ENCODE results near the gene IL37.

IL37 gene

GRCh38 chr2:112910865-112911264, at the start of gene IL37:
Gene IL37 (plus strand): TSS chr2:112911165. CDS start chr2:112913013, 1,848 bp downstream.
- DNase-seq = no peak

GRCh38 chr2:112864072-112864471, 46.9 kb upstream of the IL37 start:
- DNase-seq = no peak

- DNase-seq = no peak
Observed at GRCh38 chr2:112866128-112866835, 44.7 kb upstream of the IL37 start.

DNA sequence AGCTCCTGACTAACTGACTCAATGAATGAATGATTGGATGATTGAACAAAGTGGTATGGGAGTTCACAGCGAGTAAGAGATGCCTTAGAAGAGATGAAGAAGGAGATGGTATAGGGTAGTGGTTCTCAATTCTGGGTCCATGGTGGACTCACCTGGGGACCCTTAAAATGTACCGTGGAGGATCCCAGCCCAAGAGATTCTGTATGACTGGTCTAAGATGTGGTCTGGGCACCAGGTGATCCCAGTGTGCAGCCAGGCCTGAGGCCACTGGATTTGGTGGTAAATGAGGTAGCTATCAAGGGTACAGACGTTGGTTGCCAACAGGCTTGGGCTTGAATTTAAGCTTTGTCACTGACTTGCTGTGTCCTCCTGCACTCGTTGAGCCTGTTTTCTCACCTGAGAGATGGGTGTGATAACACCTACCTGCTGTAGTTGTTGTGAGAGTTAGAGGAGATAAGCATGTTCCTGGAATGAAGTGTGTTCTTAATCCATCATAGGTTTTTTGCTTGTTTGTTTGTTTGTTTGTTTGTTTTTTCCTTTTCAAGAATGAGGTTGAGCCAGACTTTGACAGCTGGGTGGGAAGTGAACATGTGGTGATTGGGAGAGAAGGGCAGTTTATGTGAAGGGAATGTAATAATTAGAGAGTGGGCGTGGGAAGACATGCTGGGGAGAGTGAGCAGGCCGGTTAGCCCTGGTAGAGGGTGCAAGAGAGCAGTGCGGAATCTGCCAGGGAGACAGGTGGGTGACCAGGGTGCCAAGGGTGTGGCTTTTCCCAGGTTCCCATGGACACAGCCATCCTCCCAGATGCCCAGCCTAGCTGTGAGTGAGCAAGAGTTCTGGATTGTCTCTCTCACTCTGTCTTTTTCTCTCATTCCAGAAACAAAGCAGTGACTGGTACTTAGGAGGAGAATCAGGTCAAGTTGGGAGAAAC, 43.0 kb upstream of the IL37 start:
- DNase-seq = no peak

GRCh38 chr2:112869258-112869842, 41.6 kb upstream of the IL37 start:
- no peak for DNase-seq

- no peak for DNase-seq
Observed at GRCh38 chr2:112870841-112871835, 39.8 kb upstream of the IL37 start.

- no peak for DNase-seq
Observed at GRCh38 chr2:112876257-112876970, 34.6 kb upstream of the IL37 start.

GRCh38 chr2:112876971-112877361, 34.0 kb upstream of the IL37 start:
- DNase-seq = no peak

DNA sequence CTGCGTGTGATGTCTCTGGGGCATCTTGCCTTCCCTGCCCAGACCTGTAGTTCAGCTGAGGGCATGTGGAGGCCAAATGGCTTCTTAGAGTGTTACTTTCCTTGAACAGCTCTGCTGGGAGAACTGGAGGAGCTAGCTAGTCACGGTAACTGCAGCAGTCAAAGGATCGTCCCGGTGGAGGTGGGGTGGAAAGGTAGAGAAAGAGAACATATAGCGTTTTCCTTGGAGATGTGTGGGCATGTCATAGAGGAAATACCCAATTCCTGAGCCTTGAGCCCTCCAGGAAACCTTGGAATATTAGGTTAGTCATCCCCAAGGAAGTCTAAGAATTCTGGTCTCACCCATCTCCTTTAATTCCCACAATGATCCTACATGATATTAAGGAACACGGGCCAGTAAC, 33.5 kb upstream of the IL37 start:
- no peak for DNase-seq

GRCh38 chr2:112879491-112880041, 31.4 kb upstream of the IL37 start:
- DNase-seq = no peak

DNA sequence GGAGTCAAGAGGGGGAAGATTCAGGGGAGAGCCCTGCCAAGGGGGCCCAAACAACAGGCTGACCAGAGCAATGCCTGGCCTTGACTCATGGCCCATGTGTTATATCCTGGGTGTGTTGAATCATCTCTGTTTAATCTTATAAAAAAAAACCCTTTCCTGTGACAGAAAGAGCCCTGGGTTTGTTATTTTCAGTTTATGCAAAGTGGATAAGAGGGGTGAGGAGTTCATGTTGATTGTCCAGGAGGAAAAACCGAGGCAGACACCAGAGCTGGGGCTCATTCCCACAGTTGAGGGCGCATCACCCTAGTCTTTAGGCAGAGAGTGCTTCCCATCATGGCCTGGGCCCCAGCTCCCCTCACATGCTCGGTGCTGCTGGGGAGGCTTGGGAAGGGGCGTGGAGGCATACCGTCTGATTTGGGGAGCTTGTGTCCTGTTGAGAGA, 30.9 kb upstream of the IL37 start:
- no peak for DNase-seq

DNA sequence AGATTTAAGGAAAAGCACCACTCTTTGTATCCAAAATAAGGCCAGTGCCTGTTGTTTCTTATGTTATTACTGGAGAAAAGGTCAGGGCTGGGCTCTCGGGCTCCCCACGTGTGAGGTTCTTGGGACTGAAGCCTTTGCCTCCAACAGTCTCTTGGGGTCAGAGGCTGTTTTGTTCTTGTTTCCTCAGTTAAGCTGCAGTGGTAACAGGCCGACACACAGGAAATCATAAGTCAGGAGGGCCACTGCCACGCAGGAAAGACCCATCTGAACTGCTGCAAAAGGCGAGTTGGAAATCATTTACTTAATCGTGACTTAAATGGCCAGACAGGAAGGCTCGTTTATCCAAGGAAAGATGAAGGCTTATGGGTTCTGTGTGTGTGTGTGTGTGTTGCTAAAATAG, 30.3 kb upstream of the IL37 start:
- no peak for DNase-seq

DNA sequence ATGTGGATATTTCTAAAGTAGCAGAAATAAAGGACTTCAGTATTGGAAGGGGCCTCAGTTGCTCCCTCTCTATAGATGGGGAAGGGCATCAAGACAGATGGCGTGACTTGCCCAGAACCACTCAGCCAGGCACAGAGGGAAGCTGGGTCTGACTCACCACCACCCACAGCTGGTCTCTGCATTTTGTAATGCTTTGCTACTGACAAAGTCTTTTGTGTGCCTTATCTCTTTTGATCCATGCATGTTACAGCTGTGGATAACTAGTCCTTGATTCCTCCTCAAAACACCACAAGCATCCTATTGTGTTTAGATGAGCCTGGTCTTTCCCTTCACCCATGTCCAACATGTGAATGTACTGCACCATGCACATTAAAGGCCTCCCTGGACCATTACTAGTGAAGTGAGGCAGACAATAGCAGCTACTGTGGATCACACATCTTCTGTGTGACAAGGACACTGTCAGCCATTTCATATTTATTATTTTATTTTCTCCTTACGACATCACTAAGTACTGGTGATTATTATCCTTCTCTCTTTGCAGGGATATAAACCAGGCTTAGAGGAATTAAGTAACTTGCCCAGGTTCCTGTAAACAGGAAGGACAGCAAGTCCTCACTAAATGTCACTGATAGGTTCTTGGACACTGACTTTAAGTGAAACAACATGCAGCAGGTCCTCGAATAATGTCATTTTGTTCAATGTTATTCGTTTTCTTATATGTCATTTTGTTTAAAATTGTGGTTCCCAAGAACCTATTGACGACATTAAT, 29.6 kb upstream of the IL37 start:
- peak; percentile 39 for DNase-seq

DNA sequence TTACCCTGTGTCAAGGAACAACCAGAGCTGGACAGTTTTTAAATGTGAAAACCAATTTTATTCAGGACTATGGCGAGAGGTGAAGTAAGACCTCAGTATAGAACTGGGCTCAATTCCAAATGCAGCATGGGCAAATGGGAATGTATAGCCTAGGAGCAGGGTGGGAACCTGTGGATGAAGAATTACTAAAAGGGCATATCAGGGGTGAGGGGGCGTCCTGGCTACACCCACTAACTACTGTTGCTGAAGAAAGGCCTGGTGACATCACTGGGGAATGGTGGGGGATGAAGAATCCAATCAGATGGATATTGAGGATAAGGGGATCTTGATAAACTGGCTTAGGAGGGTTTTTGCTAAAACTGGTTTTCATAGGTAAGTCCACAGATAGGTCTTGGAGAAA, 27.3 kb upstream of the IL37 start:
- no peak for DNase-seq

DNA sequence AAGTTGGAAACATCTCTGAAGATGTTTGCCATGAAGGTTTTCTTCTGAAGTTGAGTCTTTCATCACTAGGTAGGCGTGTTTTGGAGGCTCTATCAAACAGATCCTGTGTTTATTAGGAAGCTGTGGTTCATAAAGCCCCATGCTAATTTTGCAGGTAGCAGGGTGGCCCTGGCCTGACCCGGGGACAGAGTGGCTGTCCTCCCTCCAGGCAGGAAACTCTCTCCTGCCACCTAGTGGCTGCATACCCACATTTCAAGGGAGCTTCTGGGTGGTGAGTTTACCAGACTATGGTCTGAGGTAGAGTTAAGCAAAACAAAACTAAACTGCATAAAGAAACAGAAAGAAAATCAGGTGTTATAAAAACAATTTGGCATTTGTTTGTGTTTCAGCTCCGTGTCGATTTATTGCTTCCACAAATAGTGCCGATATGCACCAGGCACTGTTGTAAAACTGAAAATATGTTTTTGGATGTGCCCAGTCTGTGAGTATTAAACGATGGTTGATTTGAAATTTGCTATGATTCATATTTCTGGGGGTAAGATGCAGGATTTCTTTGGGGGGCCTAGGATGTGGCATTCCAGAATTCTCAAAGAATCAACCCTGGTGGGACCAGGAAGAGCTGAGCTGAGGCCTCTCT, 26.0 kb upstream of the IL37 start:
- peak; percentile 74 for DNase-seq

GRCh38 chr2:112885506-112885902, 25.5 kb upstream of the IL37 start:
- no peak for DNase-seq

GRCh38 chr2:112886291-112886690, 24.7 kb upstream of the IL37 start:
- DNase-seq = no peak

GRCh38 chr2:112887964-112888749, 22.8 kb upstream of the IL37 start:
- DNase-seq = no peak

- DNase-seq = no peak
Observed at GRCh38 chr2:112889976-112890375, 21.0 kb upstream of the IL37 start.
